ENCODE data around the gene CABP4.

Gene CABP4

DNA sequence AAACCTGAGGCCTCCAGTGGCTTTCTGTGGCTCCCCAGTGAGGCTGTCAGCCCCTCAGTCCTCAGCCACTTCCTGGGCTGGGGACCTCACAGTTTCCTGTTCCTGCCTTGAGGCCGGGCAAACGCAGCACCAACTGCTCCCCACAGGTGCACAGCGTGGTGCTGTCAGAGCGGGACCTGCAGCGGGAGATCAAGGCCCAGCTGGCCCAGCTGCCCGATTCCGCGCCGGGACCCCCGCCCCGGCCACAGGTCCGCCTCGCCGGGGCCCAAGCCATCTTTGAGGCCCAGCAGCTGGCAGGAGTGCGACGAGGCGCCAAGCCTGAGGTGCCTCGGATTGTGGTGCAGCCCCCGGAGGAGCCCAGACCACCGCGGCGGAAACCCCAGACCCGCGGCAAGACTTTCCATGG is 45.9 kb upstream of the CABP4 start:
- peak overlapping the region; percentile 81 for H3K27ac ChIP-seq (replicated peaks)
- peak in 1 of 2 experiments; percentile 86 for DNase-seq (ENCODE audit: low read depth in 1 of 2, low spot score in 1 of 2)

DNA sequence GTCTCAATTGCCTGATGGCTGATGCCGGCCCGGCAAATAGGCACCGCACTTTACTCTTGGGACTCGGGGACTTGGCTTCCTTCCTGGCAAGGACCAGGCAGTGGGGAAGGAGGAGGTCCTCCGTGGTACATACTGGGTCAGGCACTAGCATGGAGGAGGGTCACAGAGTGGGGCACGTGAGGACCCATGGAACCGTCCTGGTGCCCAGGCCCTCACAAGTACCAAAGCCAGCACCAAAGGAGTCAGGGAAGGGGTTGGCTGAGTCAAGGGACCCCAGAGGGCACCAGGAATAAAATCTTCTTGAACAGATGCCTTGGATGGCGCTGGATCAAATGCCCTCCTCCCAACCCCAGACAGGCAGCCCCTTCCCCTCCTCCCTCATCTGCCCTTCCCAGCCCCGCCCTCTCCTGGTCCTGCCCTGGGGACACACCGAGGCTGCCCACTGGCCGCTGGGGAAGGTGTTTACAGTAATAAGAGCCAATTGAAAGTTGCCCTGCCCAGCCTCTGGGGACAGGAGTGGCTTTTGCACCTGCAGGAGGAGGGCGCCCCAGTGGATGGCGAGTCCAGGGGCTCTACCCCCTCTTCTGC is 45.3 kb upstream of the CABP4 start:
- H3K27ac ChIP-seq (replicated peaks), result peak overlapping the region; percentile 81

More for the DNA sequence above, 45.9 kb upstream of the CABP4 start:
- no peak overlapping the region for H3K4me3 ChIP-seq (replicated peaks; ENCODE audit: insufficient read depth, low read length)
- TF ChIP-seq GABPA (IDR thresholded peaks at IDR 0.05; ENCODE audit: low read depth) (peak; percentile 63), POLR2AphosphoS5 (IDR thresholded peaks at IDR 0.05; ENCODE audit: low read depth) (peak; percentile 87; the same call in 1 of the 2 replicates), SPI1 (IDR thresholded peaks at IDR 0.05; ENCODE audit: borderline replicate concordance, low read depth) (peak; percentile 64; the same call in 1 of the 2 replicates)
- TF ChIP-seq, protein P1, sequence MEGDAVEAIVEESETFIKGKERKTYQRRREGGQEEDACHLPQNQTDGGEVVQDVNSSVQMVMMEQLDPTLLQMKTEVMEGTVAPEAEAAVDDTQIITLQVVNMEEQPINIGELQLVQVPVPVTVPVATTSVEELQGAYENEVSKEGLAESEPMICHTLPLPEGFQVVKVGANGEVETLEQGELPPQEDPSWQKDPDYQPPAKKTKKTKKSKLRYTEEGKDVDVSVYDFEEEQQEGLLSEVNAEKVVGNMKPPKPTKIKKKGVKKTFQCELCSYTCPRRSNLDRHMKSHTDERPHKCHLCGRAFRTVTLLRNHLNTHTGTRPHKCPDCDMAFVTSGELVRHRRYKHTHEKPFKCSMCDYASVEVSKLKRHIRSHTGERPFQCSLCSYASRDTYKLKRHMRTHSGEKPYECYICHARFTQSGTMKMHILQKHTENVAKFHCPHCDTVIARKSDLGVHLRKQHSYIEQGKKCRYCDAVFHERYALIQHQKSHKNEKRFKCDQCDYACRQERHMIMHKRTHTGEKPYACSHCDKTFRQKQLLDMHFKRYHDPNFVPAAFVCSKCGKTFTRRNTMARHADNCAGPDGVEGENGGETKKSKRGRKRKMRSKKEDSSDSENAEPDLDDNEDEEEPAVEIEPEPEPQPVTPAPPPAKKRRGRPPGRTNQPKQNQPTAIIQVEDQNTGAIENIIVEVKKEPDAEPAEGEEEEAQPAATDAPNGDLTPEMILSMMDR (IDR thresholded peaks at IDR 0.05; ENCODE audit: insufficient read depth, low read length), result no peak
- TF ChIP-seq, protein P2, sequence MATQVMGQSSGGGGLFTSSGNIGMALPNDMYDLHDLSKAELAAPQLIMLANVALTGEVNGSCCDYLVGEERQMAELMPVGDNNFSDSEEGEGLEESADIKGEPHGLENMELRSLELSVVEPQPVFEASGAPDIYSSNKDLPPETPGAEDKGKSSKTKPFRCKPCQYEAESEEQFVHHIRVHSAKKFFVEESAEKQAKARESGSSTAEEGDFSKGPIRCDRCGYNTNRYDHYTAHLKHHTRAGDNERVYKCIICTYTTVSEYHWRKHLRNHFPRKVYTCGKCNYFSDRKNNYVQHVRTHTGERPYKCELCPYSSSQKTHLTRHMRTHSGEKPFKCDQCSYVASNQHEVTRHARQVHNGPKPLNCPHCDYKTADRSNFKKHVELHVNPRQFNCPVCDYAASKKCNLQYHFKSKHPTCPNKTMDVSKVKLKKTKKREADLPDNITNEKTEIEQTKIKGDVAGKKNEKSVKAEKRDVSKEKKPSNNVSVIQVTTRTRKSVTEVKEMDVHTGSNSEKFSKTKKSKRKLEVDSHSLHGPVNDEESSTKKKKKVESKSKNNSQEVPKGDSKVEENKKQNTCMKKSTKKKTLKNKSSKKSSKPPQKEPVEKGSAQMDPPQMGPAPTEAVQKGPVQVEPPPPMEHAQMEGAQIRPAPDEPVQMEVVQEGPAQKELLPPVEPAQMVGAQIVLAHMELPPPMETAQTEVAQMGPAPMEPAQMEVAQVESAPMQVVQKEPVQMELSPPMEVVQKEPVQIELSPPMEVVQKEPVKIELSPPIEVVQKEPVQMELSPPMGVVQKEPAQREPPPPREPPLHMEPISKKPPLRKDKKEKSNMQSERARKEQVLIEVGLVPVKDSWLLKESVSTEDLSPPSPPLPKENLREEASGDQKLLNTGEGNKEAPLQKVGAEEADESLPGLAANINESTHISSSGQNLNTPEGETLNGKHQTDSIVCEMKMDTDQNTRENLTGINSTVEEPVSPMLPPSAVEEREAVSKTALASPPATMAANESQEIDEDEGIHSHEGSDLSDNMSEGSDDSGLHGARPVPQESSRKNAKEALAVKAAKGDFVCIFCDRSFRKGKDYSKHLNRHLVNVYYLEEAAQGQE (IDR thresholded peaks at IDR 0.05; ENCODE audit: insufficient replicate concordance, low read depth), result no peak
- H3K27me3 ChIP-seq (ENCODE audit: insufficient read depth, poor library complexity, severe bottlenecking), result no peaks in the 10 kb centered on the region

DNA sequence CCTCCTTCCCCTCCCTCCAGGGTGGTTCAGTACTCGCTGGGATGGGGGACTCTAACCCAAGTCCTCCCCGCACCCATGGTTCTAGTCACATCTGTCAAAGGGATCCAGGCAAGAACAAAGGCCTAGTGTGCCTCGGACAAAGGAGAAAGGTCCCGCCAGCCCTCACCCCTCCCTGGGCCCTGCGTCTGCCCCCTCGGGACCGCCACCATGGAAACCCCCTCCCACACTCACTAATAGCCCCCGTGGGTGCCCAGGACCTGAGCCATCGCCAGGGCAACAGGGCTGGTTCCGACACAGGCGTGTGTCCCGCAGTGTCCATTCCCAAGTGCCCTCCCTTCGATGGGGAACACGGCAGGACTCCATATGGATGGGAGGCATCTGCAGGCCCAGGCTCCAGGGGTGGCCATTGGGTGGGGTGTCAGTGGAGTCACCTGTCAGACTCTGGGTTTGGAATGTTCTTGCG is 44.8 kb upstream of the CABP4 start:
- no peak for TF ChIP-seq GABPA (IDR thresholded peaks at IDR 0.05; ENCODE audit: low read depth)
- no peak for TF ChIP-seq POLR2AphosphoS5 (IDR thresholded peaks at IDR 0.05; ENCODE audit: low read depth)
- TF ChIP-seq, protein P2 (IDR thresholded peaks at IDR 0.05; ENCODE audit: insufficient replicate concordance, low read depth), result no peak
- no peak for TF ChIP-seq SPI1 (IDR thresholded peaks at IDR 0.05; ENCODE audit: borderline replicate concordance, low read depth)
- TF ChIP-seq, protein P1 (IDR thresholded peaks at IDR 0.05; ENCODE audit: insufficient read depth, low read length), result no peak
- H3K27me3 ChIP-seq (ENCODE audit: insufficient read depth, poor library complexity, severe bottlenecking), result no peaks in the 10 kb centered on the region
- no peak overlapping the region for H3K4me3 ChIP-seq (replicated peaks; ENCODE audit: insufficient read depth, low read length)
- DNase-seq (ENCODE audit: low read depth in 1 of 2, low spot score in 1 of 2), result no peak
- no peak overlapping the region; the same call in 1 of the 2 replicates for H3K27ac ChIP-seq (replicated peaks)

More for the DNA sequence above, 45.3 kb upstream of the CABP4 start:
- no peak for DNase-seq (ENCODE audit: low read depth in 1 of 2, low spot score in 1 of 2)
- TF ChIP-seq POLR2AphosphoS5 (IDR thresholded peaks at IDR 0.05; ENCODE audit: low read depth), result no peak
- TF ChIP-seq, protein P1 (IDR thresholded peaks at IDR 0.05; ENCODE audit: insufficient read depth, low read length), result no peak
- TF ChIP-seq, protein P2 (IDR thresholded peaks at IDR 0.05; ENCODE audit: insufficient replicate concordance, low read depth), result no peak
- no peak for TF ChIP-seq SPI1 (IDR thresholded peaks at IDR 0.05; ENCODE audit: borderline replicate concordance, low read depth)
- TF ChIP-seq GABPA (IDR thresholded peaks at IDR 0.05; ENCODE audit: low read depth), result no peak
- Histone ChIP-seq H3K27me3 (ENCODE audit: insufficient read depth, poor library complexity, severe bottlenecking) (no peaks in the 10 kb centered on the region), H3K4me3 (replicated peaks; ENCODE audit: insufficient read depth, low read length) (no peak overlapping the region)

Data from HL-60 (cell line).